Parathyroid adenoma (tissue), 2 donors: Measurements from ENCODE around the gene PRPS2.

ENCODE experiments used
- H2AFZ ChIP-seq: fragments of 300-600 bp; sonication (generic); one replicate; pipeline ENCODE4 v1.7.0; 2017; ENCODE audit warnings: antibody characterized with exemption, mild to moderate bottlenecking
- H3K27ac ChIP-seq: fragments of 300-600 bp; sonication (generic); one replicate; pipeline ENCODE4 v1.7.0; 2017
- H3K27me3 ChIP-seq: fragments of 300-600 bp; sonication (generic); one replicate; pipeline ENCODE4 v1.7.0; 2017; ENCODE audit warnings: low read length; ENCODE audit not compliant: control insufficient read depth, insufficient read depth
- H3K36me3 ChIP-seq: fragments of 300-600 bp; sonication (generic); one replicate; pipeline ENCODE4 v1.7.0; 2017; ENCODE audit warnings: low read length; ENCODE audit not compliant: control insufficient read depth, insufficient read depth
- H3K4me1 ChIP-seq: fragments of 300-600 bp; sonication (generic); one replicate; pipeline ENCODE4 v1.7.0; 2017; ENCODE audit warnings: control low read depth
- H3K4me2 ChIP-seq: fragments of 300-600 bp; sonication (generic); one replicate; pipeline ENCODE4 v1.7.0; 2017; ENCODE audit warnings: low read length
- H3K4me3 ChIP-seq: fragments of 300-600 bp; sonication (generic); one replicate; pipeline ENCODE4 v1.7.0; 2017; ENCODE audit warnings: low read depth, low read length
- H3K79me2 ChIP-seq: fragments of 300-600 bp; sonication (generic); one replicate; pipeline ENCODE4 v1.7.0; 2017; ENCODE audit warnings: control low read depth
- H3K9ac ChIP-seq: fragments of 300-600 bp; sonication (generic); one replicate; pipeline ENCODE4 v1.7.0; 2017; ENCODE audit warnings: mild to moderate bottlenecking
- H3K9me3 ChIP-seq: fragments of 300-600 bp; sonication (generic); one replicate; pipeline ENCODE4 v1.7.0; 2017; ENCODE audit warnings: low read length; ENCODE audit not compliant: control insufficient read depth
- TF ChIP-seq, protein P1 (sequence below): fragments of 300-600 bp; sonication (generic); IDR thresholded peaks from one replicate; pipeline ENCODE4 v1.7.0; 2017; ENCODE audit warnings: antibody characterized with exemption, mild to moderate bottlenecking
- donor health status: primary hyperparathyroidism.

Gene PRPS2

DNA sequence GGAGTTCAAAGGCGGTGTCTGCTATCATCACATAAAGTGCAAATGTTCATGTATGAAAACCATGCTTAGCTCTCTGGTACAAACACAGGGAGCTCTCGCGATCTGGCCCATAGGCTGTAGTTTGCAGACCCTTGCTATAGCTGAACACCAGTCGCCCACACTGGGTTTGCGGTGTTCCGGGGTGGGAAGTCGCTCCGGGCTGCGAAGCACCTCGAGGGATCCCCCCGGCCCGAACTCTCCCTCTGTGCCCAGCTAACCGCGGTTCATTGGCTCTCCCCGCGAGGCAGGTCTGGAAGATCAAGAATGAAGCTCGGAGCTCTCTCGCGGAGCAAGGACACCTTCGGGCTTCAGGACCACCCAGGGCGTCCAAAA, 341 bp upstream of the PRPS2 start:
- H3K79me2 ChIP-seq: no peaks in the 10 kb centered on the region
- peak overlapping the region; percentile 75 for H3K4me2 ChIP-seq
- H2AFZ ChIP-seq: peak overlapping the region; percentile 83
- no peaks in the 10 kb centered on the region for H3K9me3 ChIP-seq
- H3K27me3 ChIP-seq: no peaks in the 10 kb centered on the region
- H3K9ac ChIP-seq: no peak overlapping the region
- TF ChIP-seq, protein P1, sequence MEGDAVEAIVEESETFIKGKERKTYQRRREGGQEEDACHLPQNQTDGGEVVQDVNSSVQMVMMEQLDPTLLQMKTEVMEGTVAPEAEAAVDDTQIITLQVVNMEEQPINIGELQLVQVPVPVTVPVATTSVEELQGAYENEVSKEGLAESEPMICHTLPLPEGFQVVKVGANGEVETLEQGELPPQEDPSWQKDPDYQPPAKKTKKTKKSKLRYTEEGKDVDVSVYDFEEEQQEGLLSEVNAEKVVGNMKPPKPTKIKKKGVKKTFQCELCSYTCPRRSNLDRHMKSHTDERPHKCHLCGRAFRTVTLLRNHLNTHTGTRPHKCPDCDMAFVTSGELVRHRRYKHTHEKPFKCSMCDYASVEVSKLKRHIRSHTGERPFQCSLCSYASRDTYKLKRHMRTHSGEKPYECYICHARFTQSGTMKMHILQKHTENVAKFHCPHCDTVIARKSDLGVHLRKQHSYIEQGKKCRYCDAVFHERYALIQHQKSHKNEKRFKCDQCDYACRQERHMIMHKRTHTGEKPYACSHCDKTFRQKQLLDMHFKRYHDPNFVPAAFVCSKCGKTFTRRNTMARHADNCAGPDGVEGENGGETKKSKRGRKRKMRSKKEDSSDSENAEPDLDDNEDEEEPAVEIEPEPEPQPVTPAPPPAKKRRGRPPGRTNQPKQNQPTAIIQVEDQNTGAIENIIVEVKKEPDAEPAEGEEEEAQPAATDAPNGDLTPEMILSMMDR: no peak
- peak overlapping the region; percentile 40 for H3K4me3 ChIP-seq
- no peak overlapping the region for H3K27ac ChIP-seq
- H3K36me3 ChIP-seq: no peaks in the 10 kb centered on the region
- no peaks in the 10 kb centered on the region for H3K4me1 ChIP-seq

DNA sequence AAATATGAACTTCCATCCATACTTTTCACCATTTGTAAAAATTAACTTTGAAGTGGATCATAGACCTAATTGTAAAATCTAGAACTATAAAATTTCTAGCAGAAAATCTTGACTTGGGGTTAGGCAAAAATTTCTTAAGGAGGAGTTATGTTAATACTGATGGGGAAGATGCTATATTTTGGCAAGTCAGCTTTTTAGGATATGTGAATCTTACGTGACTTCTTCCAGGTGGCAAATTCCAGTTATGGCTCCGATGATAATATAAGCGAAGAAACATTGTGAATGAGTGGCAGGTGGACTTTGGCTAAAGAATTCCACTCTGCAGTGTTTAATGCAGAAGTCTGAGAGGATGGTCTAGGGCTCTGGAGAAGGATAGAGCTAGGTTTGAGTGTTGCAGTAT, 1.5 kb downstream of the PRPS2 start:
- Histone ChIP-seq H3K27me3 (no peaks in the 10 kb centered on the region), H3K9me3 (no peaks in the 10 kb centered on the region), H3K4me1 (no peaks in the 10 kb centered on the region), H3K9ac (no peak overlapping the region), H2AFZ (no peak overlapping the region), H3K4me3 (no peak overlapping the region), H3K79me2 (no peaks in the 10 kb centered on the region), H3K27ac (no peak overlapping the region), H3K36me3 (no peaks in the 10 kb centered on the region), H3K4me2 (no peak overlapping the region)
- TF ChIP-seq, protein P1: no peak

DNA sequence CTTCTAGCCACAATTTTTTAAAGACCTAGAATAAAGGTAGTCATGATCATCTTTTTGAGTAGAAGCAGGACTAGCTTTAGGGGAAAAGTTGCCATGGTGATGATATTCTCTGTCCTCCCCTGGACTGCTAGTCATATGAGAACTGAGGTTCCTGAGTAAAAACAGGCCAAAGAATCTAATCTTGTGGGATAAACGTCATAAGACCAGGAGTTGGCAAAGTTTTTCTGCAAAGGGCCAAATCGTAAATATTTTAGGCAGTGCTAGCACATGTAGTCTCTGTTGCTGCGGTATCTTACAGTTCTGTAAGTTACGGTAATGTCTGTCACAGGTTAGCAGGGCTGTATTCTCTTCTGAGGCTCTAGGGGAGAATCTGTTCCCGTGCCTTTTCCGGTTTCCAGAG, 3.4 kb downstream of the PRPS2 start:
- TF ChIP-seq, protein P1: no peak
- no peak overlapping the region for H3K27ac ChIP-seq
- H3K9me3 ChIP-seq: no peaks in the 10 kb centered on the region
- H2AFZ ChIP-seq: no peak overlapping the region
- H3K4me2 ChIP-seq: no peak overlapping the region
- H3K36me3 ChIP-seq: no peaks in the 10 kb centered on the region
- H3K27me3 ChIP-seq: no peaks in the 10 kb centered on the region
- no peaks in the 10 kb centered on the region for H3K4me1 ChIP-seq
- no peaks in the 10 kb centered on the region for H3K79me2 ChIP-seq
- no peak overlapping the region for H3K9ac ChIP-seq
- no peak overlapping the region for H3K4me3 ChIP-seq

DNA sequence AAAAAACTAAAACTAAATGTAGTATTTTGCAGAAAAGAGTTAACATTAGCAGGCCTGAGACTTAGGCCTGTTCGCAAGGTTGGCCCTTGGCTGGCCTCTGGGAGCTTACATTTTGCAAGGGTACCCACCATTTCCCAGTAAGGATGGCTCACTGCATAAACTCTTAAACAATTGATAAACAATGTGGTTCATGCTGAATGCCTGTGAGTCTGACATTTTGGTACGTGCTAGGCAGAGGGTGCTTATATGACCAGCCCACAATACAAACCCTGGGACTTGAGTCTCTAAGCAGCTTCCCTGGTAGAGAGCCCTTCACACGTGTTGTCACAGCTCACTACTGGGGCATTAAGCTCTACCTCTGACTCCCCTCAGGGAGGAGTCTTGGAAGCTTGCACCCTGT, 7.4 kb downstream of the PRPS2 start:
- no peak overlapping the region for H3K4me2 ChIP-seq
- no peak overlapping the region for H3K4me3 ChIP-seq
- H3K9me3 ChIP-seq: no peaks in the 10 kb centered on the region
- no peaks in the 10 kb centered on the region for H3K79me2 ChIP-seq
- TF ChIP-seq, protein P1: no peak
- H3K4me1 ChIP-seq: no peaks in the 10 kb centered on the region
- H2AFZ ChIP-seq: no peak overlapping the region
- H3K9ac ChIP-seq: no peak overlapping the region
- no peak overlapping the region for H3K27ac ChIP-seq
- H3K36me3 ChIP-seq: no peaks in the 10 kb centered on the region
- H3K27me3 ChIP-seq: no peaks in the 10 kb centered on the region

DNA sequence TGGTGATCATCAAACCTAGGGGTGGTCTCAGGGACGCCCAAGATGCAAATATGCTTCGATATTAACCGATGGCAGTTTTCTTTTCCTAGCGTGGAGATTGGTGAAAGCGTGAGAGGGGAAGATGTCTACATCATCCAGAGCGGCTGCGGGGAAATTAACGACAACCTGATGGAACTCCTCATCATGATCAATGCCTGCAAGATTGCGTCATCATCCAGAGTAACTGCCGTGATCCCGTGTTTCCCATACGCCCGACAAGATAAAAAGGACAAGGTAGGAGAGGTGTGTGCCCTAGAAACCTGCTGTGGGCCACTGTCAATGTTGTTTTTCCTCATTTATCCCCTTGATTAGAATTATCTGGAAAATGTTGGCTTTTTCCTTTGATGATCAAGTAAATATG, 7.9 kb downstream of the PRPS2 start:
- Histone ChIP-seq H3K4me3 (no peak overlapping the region), H3K79me2 (no peaks in the 10 kb centered on the region), H3K9me3 (no peaks in the 10 kb centered on the region), H3K27me3 (no peaks in the 10 kb centered on the region), H3K4me2 (no peak overlapping the region), H3K4me1 (no peaks in the 10 kb centered on the region), H2AFZ (no peak overlapping the region), H3K36me3 (no peaks in the 10 kb centered on the region), H3K9ac (no peak overlapping the region), H3K27ac (no peak overlapping the region)
- TF ChIP-seq, protein P1: no peak
